Right ventricle myocardium inferior (tissue), 1 donor: ENCODE measurements around the gene SMAP1. TPM values are rescaled to one million over a fixed set of nuclear protein-coding genes. Genes with fewer than 3 reads are reported as not detected.

ENCODE experiments used
- total RNA-seq: library from RNA; stranded (reverse); fragmentation: NEBNext Ultra II Directional; extraction: Animal tissue kit (Norgen Biotek cat#: 25700); gene quantifications from one replicate; pipeline ENCODE4 v1.2.1, GENCODE V29; 2021
- donor health status: DM: no; HTN: yes; CAD: no; lungs with severe emphysema.

Gene SMAP1
- total RNA-seq, 1 donor from 2014 or later, result 27.3 TPM

Other genes with a start within 250 kb of the SMAP1 start
- 16.6 TPM for gene SDHAF4, start 101.0 kb upstream of the SMAP1 start, total RNA-seq